ENCODE measurements around the gene ASIC2.

The ASIC2 gene

GRCh38 chr17:33202796-33203495, 90.1 kb downstream of the ASIC2 start:
- H3K4me1 ChIP-seq (ENCODE audit: control insufficient read depth, low read length) = no peaks in the 10 kb centered on the region
- no peaks in the 10 kb centered on the region for H3K36me3 ChIP-seq (ENCODE audit: control insufficient read depth, low read length)
- no peak for TF ChIP-seq EZH2phosphoT487 (IDR thresholded peaks at IDR 0.05; ENCODE audit: borderline replicate concordance, low read length)
- no peak for TF ChIP-seq CTCF (IDR thresholded peaks at IDR 0.05; ENCODE audit: low read depth, low read length, poor library complexity, severe bottlenecking)

GRCh38 chr17:33202021-33202420, 91.1 kb downstream of the ASIC2 start:
- TF ChIP-seq CTCF (IDR thresholded peaks at IDR 0.05; ENCODE audit: low read depth, low read length, poor library complexity, severe bottlenecking) = no peak
- TF ChIP-seq EZH2phosphoT487 (IDR thresholded peaks at IDR 0.05; ENCODE audit: borderline replicate concordance, low read length) = no peak
- Histone ChIP-seq H3K27me3 (ENCODE audit: control insufficient read depth, low read length) (no peaks in the 10 kb centered on the region), H3K9me2 (replicated peaks; ENCODE audit: control insufficient read depth, low read length) (no peaks in the 10 kb centered on the region), H4K20me1 (ENCODE audit: control insufficient read depth, insufficient read depth, low read depth, low read length) (no peaks in the 10 kb centered on the region), H3K79me2 (ENCODE audit: control insufficient read depth, low read length) (no peaks in the 10 kb centered on the region), H3K9me3 (ENCODE audit: control insufficient read depth, insufficient read depth, low read length) (no peaks in the 10 kb centered on the region), H3K4me2 (ENCODE audit: low read length) (no peak overlapping the region), H3F3A (ENCODE audit: control insufficient read depth, insufficient read depth) (no peaks in the 10 kb centered on the region), H3K27ac (ENCODE audit: low read depth, low read length) (no peak overlapping the region), H3K4me1 (ENCODE audit: control insufficient read depth, low read length) (no peaks in the 10 kb centered on the region), H3K4me3 (ENCODE audit: low read length) (no peak overlapping the region), H3K36me3 (ENCODE audit: control insufficient read depth, low read length) (no peaks in the 10 kb centered on the region)

More at GRCh38 chr17:33202796-33203495, 90.1 kb downstream of the ASIC2 start:
- no peak overlapping the region for H3K27ac ChIP-seq (ENCODE audit: low read depth, low read length)
- H3K79me2 ChIP-seq (ENCODE audit: control insufficient read depth, low read length) = no peaks in the 10 kb centered on the region
- no peak overlapping the region for H3K4me2 ChIP-seq (ENCODE audit: low read length)
- H4K20me1 ChIP-seq (ENCODE audit: control insufficient read depth, insufficient read depth, low read depth, low read length) = no peaks in the 10 kb centered on the region
- H3K9me2 ChIP-seq (replicated peaks; ENCODE audit: control insufficient read depth, low read length) = no peaks in the 10 kb centered on the region
- H3K4me3 ChIP-seq (ENCODE audit: low read length) = no peak overlapping the region
- H3F3A ChIP-seq (ENCODE audit: control insufficient read depth, insufficient read depth) = no peaks in the 10 kb centered on the region
- no peaks in the 10 kb centered on the region for H3K27me3 ChIP-seq (ENCODE audit: control insufficient read depth, low read length)
- no peaks in the 10 kb centered on the region for H3K9me3 ChIP-seq (ENCODE audit: control insufficient read depth, insufficient read depth, low read length)

GRCh38 chr17:33201283-33201682, 91.8 kb downstream of the ASIC2 start:
- no peaks in the 10 kb centered on the region for H3K9me2 ChIP-seq (replicated peaks; ENCODE audit: control insufficient read depth, low read length)

More at GRCh38 chr17:33201283-33201682, 91.8 kb downstream of the ASIC2 start:
- no peaks in the 10 kb centered on the region for H3K27me3 ChIP-seq (ENCODE audit: control insufficient read depth, low read length)
- no peaks in the 10 kb centered on the region for H3K79me2 ChIP-seq (ENCODE audit: control insufficient read depth, low read length)
- no peaks in the 10 kb centered on the region for H3K9me3 ChIP-seq (ENCODE audit: control insufficient read depth, insufficient read depth, low read length)
- H3K27ac ChIP-seq (ENCODE audit: low read depth, low read length) = no peak overlapping the region
- H3F3A ChIP-seq (ENCODE audit: control insufficient read depth, insufficient read depth) = no peaks in the 10 kb centered on the region
- no peak overlapping the region for H3K4me3 ChIP-seq (ENCODE audit: low read length)
- no peaks in the 10 kb centered on the region for H3K4me1 ChIP-seq (ENCODE audit: control insufficient read depth, low read length)
- TF ChIP-seq EZH2phosphoT487 (IDR thresholded peaks at IDR 0.05; ENCODE audit: borderline replicate concordance, low read length) (no peak), CTCF (IDR thresholded peaks at IDR 0.05; ENCODE audit: low read depth, low read length, poor library complexity, severe bottlenecking) (no peak)
- H3K36me3 ChIP-seq (ENCODE audit: control insufficient read depth, low read length) = no peaks in the 10 kb centered on the region
- H3K4me2 ChIP-seq (ENCODE audit: low read length) = no peak overlapping the region
- H4K20me1 ChIP-seq (ENCODE audit: control insufficient read depth, insufficient read depth, low read depth, low read length) = no peaks in the 10 kb centered on the region
